ENCODE data around the gene DTD1.

DTD1 gene, protein sequence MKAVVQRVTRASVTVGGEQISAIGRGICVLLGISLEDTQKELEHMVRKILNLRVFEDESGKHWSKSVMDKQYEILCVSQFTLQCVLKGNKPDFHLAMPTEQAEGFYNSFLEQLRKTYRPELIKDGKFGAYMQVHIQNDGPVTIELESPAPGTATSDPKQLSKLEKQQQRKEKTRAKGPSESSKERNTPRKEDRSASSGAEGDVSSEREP

DNA sequence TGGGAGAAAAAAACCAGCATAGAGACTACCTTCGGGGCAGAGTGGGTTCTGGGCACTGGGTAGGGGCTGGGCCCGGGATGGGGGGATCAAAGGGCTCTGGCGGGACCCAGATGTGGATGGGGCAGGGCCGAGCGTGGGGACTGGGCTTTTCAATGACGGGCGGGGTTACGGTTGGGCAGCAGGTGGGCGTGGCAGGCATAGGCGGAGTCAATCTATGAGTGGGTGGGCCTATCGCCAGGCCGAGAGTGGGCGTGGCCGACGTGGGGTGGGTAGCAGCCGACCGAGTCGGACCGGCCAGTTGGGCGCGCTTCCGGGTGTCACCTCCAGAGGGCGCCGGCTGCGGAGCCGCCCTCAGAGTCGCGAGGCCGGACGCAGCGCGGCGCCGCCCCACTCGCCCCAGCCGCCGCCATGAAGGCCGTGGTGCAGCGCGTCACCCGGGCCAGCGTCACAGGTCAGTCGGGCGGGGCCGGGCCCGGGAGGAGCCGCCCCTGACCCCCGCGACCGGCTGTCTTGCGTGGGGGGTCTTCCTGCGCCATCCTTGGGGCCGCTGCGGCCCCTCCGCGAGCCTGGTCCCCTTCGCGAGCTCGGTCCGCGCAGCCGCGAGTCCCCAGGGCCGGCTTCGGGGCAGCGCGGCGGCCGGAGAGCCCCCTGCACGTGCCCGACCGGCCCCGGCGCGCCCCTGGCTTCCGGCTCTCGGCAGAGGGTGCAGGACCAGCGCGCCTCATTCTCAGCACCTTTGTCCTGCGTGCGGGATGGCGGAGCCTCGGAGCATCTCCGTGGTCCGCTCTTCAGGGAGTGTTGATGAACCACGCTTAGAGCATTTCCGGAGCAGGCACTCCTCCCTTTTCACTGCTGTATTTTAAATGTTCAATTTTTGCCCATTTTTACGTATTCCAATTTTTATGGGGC is at the start of gene DTD1:
Gene DTD1 (plus strand): TSS at position 390 of the 909 bp plus-strand sequence. CDS start 19 bp downstream, at position 409.
- DNase-seq (ENCODE audit: low spot score) = peak; percentile 96

DNA sequence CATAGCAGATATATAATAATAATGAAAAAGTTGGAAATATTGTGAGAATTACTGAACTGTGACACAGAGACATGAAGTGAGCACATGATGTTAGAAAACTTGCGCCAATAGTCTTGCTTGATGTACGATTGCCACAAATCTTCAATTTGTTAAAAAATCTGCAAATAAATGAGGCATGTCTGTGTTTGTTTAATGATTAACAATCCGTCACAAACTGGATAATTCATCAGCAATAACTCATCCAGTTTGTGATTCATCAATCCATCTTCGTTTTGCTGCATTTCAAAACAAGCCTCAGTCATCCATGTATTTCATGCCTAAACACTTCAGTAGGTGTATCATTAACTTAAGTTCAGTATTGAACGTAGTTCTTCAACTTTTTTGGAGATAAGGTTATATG is 46.1 kb upstream of the DTD1 start:
- DNase-seq (ENCODE audit: low spot score) = no peak

DNA sequence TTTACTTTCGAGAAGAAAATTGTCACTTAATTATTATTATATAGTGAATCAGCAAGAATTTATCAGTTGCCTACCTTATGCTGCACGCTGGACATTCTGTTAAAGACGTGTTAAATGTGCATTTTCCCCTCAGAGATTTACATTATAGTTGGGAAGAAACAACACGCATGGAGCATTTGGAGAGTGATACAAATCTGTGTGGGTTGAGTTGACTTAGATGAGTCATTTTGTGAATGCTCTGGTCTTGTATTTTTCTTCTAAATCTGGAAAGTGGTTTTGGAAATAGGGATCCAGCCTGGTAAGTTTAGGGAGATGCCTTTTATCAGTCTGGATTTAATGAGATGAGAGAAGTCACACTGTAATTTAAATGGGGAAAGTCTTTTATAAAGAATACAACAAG is 44.6 kb upstream of the DTD1 start:
- no peak for DNase-seq (ENCODE audit: low spot score)

DNA sequence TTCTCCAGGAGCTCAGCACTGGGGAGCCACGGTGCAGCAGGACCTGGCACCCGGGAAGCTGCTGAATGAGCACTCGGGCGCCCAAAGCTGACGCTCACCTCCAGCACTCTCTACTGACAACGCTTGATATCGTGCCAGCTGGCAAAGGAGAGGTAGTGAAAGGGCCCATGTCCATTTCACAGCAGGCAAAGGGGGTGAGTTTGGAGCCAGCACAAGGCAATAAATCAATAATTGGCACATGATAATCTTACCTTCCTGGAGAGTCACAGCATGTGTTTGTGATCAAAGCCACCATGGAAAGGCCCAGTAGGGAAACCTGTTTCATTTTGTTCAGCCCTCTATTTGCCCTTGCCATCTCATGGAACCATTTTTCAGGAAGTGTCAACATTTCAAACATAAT is 43.9 kb upstream of the DTD1 start:
- DNase-seq (ENCODE audit: low spot score) = no peak

DNA sequence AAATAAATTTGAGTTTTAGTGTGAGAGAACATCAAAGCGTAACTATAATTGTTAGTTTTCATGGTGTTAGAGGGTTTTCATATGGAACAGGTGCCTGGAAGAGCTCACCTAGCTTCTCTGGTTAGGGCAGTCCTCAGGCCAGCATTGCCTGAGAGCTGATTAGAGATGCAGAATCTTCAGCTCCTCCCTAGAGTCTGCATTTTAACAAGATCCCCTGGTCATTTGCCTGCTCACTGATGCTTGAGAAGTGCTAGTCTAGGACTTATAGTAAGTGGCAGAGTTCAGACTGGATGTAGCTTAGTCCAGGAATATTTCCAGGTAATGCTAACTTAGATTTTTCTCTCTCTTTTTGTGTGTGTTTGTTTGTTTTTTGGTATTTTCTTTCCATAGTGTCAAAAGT is 42.3 kb upstream of the DTD1 start:
- no peak for DNase-seq (ENCODE audit: low spot score)

DNA sequence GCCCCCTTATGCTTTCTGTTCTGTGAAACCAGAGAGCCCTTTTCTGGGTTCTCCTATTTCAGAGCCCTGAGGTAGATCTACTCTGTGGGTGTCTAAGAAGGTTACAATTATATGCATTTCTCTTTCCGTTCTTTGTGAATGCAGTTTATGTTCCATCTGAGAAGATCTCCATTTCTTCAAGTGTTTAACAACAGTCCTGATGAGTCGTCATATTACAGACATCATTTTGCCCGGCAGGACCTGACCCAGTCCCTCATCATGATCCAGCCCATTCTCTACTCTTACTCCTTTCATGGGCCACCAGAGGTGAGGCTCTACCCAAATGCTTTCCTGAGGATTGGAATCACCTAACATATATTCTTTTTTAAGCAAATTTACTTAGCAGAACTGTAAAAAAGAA is 39.4 kb upstream of the DTD1 start:
- DNase-seq (ENCODE audit: low spot score) = no peak

DNA sequence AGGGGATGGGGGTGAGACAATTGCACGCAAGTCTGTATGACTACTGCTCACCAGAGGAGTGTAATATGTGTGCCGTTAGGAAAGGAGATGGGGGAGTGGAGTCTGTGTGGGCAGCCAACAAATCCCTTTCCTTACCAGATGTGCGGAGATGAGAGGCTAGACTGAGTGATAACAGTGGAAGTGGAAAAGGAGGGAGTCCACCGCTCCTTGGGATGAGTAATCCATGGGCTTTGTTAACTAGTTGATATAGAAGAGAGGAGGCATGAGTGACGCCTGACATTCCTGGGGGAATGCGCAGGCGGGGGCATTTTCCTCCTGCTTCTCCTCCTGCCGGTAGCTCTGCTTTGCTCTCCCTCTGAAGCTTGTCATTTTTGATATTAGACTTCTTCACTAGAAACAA is 34.1 kb upstream of the DTD1 start:
- DNase-seq (ENCODE audit: low spot score) = no peak

DNA sequence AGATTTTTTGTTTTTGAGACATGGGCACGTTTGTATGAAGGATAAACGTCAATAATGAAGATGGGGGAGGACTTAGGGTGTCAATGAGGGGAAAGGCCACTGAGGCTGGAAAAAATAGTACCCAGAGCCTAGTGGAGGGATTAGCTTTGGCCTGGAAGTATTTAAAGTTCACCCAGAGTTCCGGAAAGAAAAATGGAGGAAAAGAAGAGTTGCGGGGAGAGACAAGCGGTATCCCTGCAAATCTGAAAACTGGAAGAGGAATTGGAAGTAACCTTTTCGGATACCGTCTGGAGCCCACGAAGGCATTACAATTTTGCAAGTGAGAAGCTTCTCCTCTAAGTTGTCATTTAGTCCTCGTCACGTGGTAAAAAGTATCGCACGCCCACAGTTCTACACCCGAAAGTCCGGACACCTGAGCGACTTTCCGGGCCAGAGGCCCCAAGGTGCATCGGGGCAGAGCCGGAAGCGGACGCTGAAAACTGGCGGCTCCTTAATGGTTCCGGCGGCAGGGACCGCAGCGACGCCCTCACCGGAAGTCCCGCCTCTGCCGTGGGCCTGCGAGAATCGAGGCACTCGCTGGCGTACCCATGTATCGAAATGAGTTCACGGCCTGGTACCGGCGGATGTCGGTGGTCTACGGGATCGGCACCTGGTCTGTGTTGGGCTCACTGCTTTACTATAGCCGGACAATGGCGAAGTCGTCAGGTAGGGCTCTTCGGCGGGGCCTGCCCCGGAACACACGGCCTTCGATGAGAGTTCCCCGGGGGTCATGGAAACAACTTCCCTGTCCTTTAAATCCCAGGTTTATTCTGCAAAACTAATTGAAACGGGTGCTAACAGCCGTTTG is 20.7 kb upstream of the DTD1 start, which contains the start of gene SMIM26:
Gene SMIM26 (plus strand): TSS at position 541 of the 847 bp plus-strand sequence. CDS start 47 bp downstream, at position 588.
- peak; percentile 86 for DNase-seq (ENCODE audit: low spot score)

DNA sequence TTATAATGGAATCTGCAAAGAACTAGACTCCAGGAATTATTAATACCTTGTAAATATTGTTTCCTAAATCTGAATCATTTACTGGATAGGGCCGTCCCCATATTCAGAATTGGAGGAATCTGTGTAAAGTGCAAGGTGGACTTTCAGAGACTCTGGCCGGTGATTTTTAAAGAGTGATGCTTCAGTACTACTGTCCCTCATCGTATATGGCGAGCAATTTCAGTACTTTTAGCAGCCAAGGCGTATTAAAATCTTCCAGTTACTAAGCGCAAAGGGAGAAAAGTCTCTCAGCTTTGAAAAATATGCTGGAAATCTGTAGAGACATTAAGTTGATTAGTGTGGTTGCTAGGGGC is 20.1 kb upstream of the DTD1 start:
- no peak for DNase-seq (ENCODE audit: low spot score)

DNA sequence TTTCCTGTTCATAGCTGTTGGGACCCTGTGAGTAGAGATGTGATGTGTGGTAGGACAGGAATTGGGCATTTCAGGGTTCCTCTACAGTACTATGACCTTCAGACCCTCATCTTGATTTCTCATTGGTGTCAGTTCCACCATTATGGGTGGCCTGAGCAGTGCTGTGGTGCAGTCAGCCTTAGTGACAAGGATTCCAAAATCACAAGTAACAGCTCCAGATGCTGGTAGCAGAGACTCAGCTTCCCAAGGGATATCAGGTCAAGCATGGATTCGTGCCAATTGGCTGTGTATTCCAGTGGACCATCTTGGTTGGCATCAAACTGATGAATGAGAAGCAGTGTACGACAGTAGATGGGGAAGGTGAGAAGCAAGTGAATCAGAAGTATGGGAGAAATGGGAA is 16.8 kb upstream of the DTD1 start:
- no peak for DNase-seq (ENCODE audit: low spot score)

DNA sequence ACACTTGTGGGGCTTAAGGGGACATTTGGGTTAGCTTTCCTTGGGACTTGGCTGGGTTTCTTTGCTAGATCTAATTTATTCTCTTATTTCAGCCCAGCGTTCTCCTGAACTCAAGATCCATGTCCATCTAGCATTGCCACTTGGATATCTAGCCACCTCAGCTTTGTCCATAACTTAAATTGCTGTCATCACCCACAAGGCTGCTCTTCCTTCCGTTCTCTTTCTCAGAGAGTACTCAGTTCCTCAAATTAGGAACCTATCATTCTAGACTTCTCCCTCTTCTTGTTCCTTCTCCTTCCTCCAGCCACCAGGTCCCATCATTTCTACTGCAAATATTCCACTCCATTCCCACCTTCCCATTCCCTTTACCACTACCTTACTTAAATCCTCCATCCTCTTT is 16.3 kb upstream of the DTD1 start:
- DNase-seq (ENCODE audit: low spot score) = no peak

DNA sequence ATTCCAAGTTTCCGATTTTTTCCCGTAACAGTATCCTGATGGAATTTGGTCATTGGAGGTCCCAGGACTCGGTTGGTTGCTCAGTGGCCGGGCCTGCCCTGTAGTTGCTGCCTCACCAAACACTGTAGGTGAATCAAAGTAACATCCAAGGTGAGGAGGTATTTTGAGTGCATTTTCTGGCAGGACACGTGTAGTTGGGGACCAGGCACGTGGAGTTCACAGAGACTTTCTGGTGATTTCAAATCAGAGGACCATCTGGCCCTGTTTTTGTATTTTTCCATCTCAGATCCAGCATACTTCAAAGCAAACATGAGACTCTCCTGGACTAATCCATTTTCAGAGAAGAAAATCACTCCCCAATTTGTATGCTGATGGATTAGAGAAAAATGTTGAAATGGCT is 9.9 kb upstream of the DTD1 start:
- DNase-seq (ENCODE audit: low spot score) = no peak

DNA sequence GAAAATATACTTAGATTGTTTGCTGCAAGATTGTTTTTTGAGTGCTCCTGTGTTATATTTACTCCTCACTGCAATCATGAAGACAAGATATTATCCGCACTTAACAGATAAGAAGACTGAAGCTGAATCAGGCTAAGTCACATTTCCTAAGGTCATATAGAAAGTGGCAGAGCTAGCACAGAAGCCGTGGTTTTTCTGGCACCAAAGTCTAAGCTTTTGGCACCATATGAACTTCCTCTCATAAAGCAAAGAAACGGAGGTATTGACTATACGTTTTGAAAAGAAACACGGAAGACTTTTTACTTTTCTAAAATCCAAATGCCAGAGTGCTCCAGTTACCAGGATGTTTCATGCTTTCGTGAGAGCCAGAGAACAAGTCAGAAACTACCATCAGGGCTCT is 9.3 kb upstream of the DTD1 start:
- DNase-seq (ENCODE audit: low spot score) = no peak

DNA sequence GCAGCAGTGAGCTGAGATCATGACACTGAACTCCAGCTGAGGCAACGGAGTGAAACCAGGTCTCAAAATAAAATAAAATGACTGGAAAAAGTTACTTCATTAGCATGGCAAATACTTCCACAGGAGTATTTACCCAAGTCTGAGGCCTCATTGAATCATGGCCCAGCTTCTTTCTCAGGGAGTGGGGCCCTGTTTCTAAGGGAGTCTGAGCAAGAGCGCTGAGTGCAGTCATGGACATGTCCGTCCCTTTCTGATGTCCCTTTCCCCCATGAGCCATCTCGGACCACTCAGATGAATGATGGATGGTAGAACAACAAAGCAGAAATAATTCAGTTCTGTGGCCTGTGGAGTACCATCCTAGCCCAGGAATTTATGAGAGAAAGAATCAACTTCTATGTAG is 7.8 kb upstream of the DTD1 start:
- no peak for DNase-seq (ENCODE audit: low spot score)

DNA sequence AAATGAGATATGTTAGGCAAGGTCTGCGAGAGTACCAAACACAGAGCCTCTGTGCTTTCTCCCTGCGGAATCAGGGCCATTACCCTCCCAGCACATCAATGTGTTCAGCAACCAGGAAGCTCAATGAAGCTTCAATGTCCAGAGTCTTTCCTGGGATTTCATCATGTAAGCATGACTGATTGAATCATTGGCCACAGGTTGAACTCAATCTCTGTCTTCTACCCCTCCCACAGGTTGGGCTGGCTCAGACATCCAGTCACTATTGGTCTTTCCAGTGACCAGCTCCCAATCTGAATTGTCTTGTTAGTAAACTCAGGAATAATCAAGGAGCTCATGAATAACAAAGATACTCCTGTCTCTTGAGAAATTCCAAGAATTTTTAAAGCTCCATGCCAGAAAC is 2.7 kb upstream of the DTD1 start:
- DNase-seq (ENCODE audit: low spot score) = no peak

DNA sequence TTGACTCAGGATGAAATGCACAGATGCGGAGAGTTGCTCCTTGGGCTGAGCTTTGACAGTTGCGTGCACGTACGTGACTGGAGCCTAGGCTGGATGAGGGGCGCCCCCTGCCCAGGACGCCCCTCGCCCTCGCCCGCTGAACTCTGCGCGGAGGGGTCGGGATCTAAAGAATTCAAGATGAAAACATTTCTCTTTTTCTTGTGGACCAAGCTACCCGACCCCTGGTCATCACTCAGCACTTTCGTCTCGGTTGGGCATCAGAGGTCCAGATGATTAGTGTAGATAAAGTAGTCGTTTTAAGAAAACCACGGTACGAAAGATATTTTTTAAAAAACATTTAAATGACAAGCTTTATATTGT is 700 bp downstream of the DTD1 start:
- no peak for DNase-seq (ENCODE audit: low spot score)

DNA sequence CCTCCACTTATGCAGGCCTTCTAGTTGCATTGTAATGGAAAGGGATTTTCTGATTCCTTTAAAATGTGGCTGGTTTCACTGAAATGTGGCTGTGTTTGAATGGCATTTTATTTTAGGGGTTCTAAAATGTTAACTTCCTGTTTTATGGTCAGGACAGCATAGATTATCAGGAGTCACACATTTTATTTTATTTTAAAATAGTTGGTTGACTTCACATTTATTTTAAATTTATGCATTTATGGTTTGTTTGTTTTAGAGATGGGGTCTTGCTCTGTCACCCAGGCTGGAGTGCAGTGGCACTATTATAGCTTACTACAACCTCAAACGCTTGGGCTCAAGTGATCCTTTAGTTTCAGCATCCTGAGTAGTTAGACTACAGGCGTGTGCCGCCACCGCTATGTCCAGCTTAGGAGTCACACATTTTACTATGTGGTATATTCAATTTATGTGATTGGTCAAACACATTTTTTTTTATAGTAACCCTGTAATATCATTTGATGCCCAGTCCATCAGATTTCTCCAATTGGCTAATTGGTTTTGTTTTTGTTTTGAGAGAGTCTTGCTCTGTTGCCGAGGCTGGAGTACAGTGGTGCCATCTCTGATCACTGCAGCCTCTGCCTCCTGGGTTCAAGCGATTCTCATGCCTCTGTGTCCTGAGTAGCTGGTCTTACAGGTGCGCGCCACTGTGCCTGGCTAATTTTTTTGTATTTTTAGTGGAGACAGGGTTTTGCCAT is 2.3 kb downstream of the DTD1 start:
- DNase-seq (ENCODE audit: low spot score) = no peak

DNA sequence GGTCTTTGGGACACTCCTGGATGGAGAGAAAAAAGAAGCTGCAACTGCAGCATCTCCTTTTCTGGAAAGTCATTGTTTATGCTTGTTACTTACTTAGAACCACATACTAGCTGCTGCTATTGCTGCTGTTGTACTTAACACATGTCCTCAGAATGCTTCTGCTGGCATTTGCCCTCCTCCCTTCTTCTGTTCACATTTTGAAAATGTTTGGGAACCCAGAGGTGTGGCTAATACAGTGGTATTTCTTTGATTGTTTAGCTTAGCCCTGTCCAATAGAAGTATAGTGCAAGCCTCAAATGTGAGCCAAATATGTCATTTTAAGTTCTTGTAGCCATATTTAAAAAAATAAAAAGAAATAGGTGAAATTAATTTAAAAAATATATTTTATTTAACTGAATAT is 8.4 kb downstream of the DTD1 start:
- no peak for DNase-seq (ENCODE audit: low spot score)

DNA sequence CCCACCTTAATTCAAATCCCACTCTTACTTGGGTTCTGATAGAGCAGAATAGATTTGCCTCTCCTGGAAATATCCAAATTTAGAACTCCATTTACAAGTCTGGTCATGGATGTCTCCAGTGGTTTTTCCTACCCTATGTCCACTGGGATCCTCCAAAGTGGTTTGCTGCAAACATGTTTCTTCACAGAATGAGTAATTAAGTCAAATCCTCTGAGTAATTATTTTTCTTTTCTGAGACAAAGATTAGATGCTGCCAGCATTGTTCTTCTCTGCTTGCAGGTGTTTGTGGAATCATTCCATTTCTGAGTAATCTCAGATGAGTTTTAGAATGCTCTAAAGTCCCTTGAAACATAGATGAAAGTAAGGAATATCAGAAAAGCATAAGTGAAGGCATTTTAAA is 21.9 kb downstream of the DTD1 start:
- DNase-seq (ENCODE audit: low spot score) = no peak

DNA sequence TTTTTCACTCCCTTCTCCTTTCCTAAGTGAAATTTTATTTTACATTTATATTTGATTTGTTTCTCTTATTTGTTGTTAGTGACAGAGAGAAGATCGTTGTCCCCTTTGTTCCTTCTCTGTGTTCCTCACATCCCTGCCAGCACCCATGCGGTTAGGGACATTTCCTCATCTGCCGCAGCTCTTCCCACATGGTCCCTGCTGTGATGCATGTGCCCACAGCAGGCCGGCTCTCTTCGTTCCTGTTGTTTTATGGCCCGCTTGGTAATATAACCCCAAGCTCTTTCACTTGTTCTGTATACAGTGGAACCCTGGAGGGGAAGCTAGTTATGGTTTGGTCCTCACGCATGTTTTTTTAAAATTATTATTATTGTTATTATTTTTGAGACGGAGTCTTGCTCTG is 23.6 kb downstream of the DTD1 start:
- no peak for DNase-seq (ENCODE audit: low spot score)

DNA sequence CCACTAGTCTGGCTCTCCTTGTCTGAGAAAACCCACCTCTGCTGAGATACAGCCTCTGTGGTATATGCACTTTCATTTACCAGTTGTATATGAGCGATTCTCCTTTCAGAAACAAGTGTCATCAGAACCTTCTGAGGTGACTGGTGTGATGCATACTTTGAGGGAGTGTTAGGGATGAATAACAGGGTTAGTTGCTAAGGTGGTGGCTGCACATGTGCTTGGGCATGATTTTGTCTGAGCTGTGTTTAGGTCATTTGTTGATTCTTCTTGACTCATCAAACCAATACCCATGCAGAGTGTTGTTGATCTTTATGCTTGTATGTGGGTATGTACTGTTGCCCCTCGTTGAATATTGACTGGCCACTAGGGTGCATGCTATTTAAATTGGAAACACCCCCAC is 25.7 kb downstream of the DTD1 start:
- no peak for DNase-seq (ENCODE audit: low spot score)

DNA sequence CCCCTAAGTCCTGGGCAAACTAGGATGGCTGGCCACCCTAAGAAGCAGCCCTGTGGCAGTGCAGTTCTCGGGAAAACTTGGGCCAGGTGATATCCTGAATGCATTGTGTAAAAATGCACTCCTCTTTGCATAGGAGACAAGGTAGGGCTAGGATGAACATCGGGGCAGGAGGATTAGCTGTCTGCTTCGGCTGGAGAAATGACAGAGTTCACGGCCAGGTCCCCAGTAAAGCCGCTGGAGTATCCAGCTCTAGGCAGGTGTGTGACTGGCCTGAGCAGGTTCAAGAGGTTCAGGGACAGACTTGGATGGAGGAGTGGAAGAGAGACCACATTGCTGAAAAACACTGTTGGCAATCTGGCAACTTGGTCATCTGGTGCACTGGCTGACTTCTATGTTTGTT is 26.4 kb downstream of the DTD1 start:
- DNase-seq (ENCODE audit: low spot score) = no peak
